Neuronal stem cell (in vitro differentiated cells): ENCODE measurements around the gene CORO1C.
A peak's percentile ranks its signal among the peaks of the same experiment; 100 is the strongest.

Experiments
- DNase-seq: peaks from one replicate; pipeline ENCODE4 v3.0.0-alpha.2; 2013; ENCODE audit warnings: low spot score
- H2AFZ ChIP-seq: one replicate; pipeline ENCODE4 v1.6.1; 2013; ENCODE audit warnings: mild to moderate bottlenecking, low read length, inconsistent platforms
- H2AK5ac ChIP-seq: 2 replicates; pipeline ENCODE4 v1.6.1; 2013; ENCODE audit warnings: low read depth, mild to moderate bottlenecking, inconsistent platforms, low read length, moderate library complexity, mixed read lengths
- H2BK120ac ChIP-seq: 2 replicates; pipeline ENCODE4 v1.6.1; 2013; ENCODE audit warnings: low read depth, mild to moderate bottlenecking, inconsistent platforms, low read length, moderate library complexity, mixed read lengths
- H2BK12ac ChIP-seq: one replicate; pipeline ENCODE4 v1.6.1; 2013; ENCODE audit warnings: low read length, inconsistent platforms
- H2BK15ac ChIP-seq: 2 replicates; pipeline ENCODE4 v1.6.1; 2013; ENCODE audit warnings: mild to moderate bottlenecking, low read length, inconsistent platforms, mixed read lengths
- H2BK5ac ChIP-seq: one replicate; pipeline ENCODE4 v1.6.1; 2013; ENCODE audit warnings: inconsistent platforms, mild to moderate bottlenecking, low read length, moderate library complexity
- H3K14ac ChIP-seq: one replicate; pipeline ENCODE4 v1.6.1; 2013; ENCODE audit warnings: low read length, inconsistent platforms
- H3K18ac ChIP-seq: 2 replicates; pipeline ENCODE4 v1.6.1; 2013; ENCODE audit warnings: low read length, inconsistent platforms
- H3K23ac ChIP-seq: 2 replicates; pipeline ENCODE4 v1.6.1; 2013; ENCODE audit warnings: low read depth, mild to moderate bottlenecking, mixed read lengths, low read length, inconsistent platforms; ENCODE audit not compliant: poor library complexity
- H3K27ac ChIP-seq: replicated peaks from 3 replicates; pipeline ENCODE4 v1.5.1; 2013; ENCODE audit warnings: low read length, inconsistent platforms
- H3K27me3 ChIP-seq, 3 experiments: 2 replicates each; pipeline ENCODE4 v1.6.1; 2013; ENCODE audit warnings: low read length in 3 of 3, mild to moderate bottlenecking in 2 of 3, inconsistent platforms in 1 of 3, low read depth in 1 of 3, mixed read lengths in 1 of 3, moderate library complexity in 1 of 3; ENCODE audit not compliant: control insufficient read depth in 3 of 3, insufficient read depth in 3 of 3
- H3K36me3 ChIP-seq, 2 donors: replicated peaks in 1 of 2; 2 replicates each; pipeline ENCODE4 v1.6.1; 2013; ENCODE audit warnings: low read length in 2 of 2; ENCODE audit not compliant: control insufficient read depth in 2 of 2, insufficient read depth in 2 of 2
- H3K4ac ChIP-seq: 2 replicates; pipeline ENCODE4 v1.6.1; 2013; ENCODE audit warnings: inconsistent platforms, mild to moderate bottlenecking, low read length, moderate library complexity
- H3K4me1 ChIP-seq, 2 donors: 1 replicate in 1 of 2; 2 replicates in 1 of 2; pipeline ENCODE4 v1.6.1; 2013; ENCODE audit warnings: low read length in 2 of 2, low read depth in 1 of 2; ENCODE audit not compliant: control insufficient read depth in 2 of 2, insufficient read depth in 1 of 2
- H3K4me2 ChIP-seq: one replicate; pipeline ENCODE4 v1.6.1; 2013; ENCODE audit warnings: mild to moderate bottlenecking, low read length, inconsistent platforms; ENCODE audit not compliant: insufficient read depth, poor library complexity, severe bottlenecking
- H3K4me3 ChIP-seq, 2 donors: 2 replicates each; pipeline ENCODE4 v1.5.1; 2013; ENCODE audit warnings: low read length in 2 of 2, mild to moderate bottlenecking in 2 of 2, inconsistent platforms in 1 of 2, moderate library complexity in 1 of 2
- H3K79me1 ChIP-seq: one replicate; pipeline ENCODE4 v1.6.1; 2013; ENCODE audit warnings: low read depth, mild to moderate bottlenecking, inconsistent platforms, low read length, moderate library complexity
- H3K9ac ChIP-seq: one replicate; pipeline ENCODE4 v1.6.1; 2013; ENCODE audit warnings: mild to moderate bottlenecking, low read depth, low read length, inconsistent platforms; ENCODE audit not compliant: poor library complexity
- H3K9me3 ChIP-seq, 2 donors: replicated peaks in 1 of 2; 2 replicates each; pipeline versions ENCODE3 to v1.6.1; 2013; ENCODE audit warnings: low read length in 2 of 2, mild to moderate bottlenecking in 2 of 2, inconsistent platforms in 1 of 2, low read depth in 1 of 2, mixed read lengths in 1 of 2, moderate library complexity in 1 of 2; ENCODE audit not compliant: control insufficient read depth in 2 of 2, insufficient read depth in 1 of 2
- H4K8ac ChIP-seq: one replicate; pipeline ENCODE4 v1.6.1; 2013; ENCODE audit warnings: low read depth, mild to moderate bottlenecking, inconsistent platforms, low read length, moderate library complexity
- H4K91ac ChIP-seq: one replicate; pipeline ENCODE4 v1.6.1; 2013; ENCODE audit warnings: low read length, low read depth, mild to moderate bottlenecking, inconsistent platforms; ENCODE audit not compliant: poor library complexity
- WGBS, 2 donors: extraction: QIAGEN DNeasy Blood & Tissue Kit; methylation state at CpG; one replicate each; pipeline ENCODE4 v1.1.7; 2013; ENCODE audit warnings: missing lambda C conversion rate in 2 of 2, mixed read lengths in 1 of 2; ENCODE audit not compliant: insufficient read length in 2 of 2, insufficient replicate concordance in 1 of 2; ENCODE audit errors: extremely low coverage in 2 of 2; 5-methylcytosine and 5-hydroxymethylcytosine counted together

The CORO1C gene

DNA sequence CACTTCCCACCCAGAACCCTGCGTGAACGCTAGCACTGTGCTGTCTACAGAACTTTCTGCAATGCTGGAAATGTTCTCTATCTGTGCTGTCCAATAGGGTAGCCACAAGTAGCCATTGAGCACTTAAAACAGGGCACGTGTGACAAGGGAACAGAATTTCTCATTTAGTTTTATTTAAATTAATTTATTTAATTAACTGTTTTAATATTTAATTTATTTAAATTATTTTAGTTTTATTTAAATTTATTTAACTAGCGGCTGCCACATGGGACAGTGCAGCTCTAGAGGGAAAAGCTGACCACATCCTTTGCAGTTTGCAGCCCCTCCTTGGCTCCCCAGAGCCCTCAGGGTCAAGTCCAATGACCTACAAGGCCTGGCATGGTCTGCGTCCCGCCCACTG, 35.0 kb upstream of the CORO1C start:
- no peak overlapping the region for H3K14ac ChIP-seq
- no peak overlapping the region for H4K91ac ChIP-seq
- H3K4ac ChIP-seq = no peak overlapping the region
- H2BK15ac ChIP-seq = no peak overlapping the region
- H3K27me3 ChIP-seq = no peaks in the 10 kb centered on the region
- H3K9me3 ChIP-seq = no peaks in the 10 kb centered on the region
- no peak overlapping the region for H4K8ac ChIP-seq
- H3K4me1 ChIP-seq = peaks cover 0 to 6% of the 10 kb centered on the region in 2 donors
- no peaks in the 10 kb centered on the region for H3K36me3 ChIP-seq
- no peak overlapping the region for H2BK5ac ChIP-seq
- H3K4me2 ChIP-seq = no peak overlapping the region
- no peak overlapping the region for H2AK5ac ChIP-seq
- DNase-seq = no peak
- H2AFZ ChIP-seq = no peak overlapping the region
- no CpG with 5 or more reads among the region's 6 CpGs for WGBS, 2 donors
- no peak overlapping the region for H2BK12ac ChIP-seq
- no peak overlapping the region for H3K23ac ChIP-seq
- no peaks in the 10 kb centered on the region for H3K79me1 ChIP-seq
- H3K9ac ChIP-seq = no peak overlapping the region
- H3K4me3 ChIP-seq = no peak overlapping the region
- no peak overlapping the region for H3K27ac ChIP-seq
- H2BK120ac ChIP-seq = no peak overlapping the region
- H3K18ac ChIP-seq = no peak overlapping the region

DNA sequence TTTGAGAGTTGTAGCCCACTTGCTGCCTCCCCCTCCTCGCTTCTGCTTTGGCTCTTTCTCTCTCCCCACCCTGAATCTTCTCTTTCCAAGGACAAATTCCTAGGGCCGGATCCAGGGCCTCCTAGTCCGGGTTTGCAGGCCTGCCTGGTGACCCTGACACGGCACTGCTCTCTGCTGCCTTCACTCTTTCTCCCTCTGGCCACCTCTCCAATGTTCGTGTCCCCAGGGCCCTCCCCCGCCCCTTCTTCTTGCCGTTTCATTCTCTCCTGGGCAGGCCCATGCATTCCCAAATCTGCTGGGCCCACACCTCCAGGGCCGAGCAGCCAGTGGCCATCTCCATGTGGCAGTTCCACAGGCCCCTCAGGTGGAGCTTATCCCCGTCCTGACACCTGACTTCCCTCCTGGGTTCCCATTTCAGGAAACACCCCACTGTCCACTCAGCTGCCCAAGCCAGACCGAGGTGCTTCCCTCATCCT, 34.0 kb upstream of the CORO1C start:
- peak overlapping the region; percentile 76 for H2BK12ac ChIP-seq
- H2BK15ac ChIP-seq = peak overlapping the region; percentile 62
- no peak overlapping the region for H3K4ac ChIP-seq
- no peak overlapping the region for H3K14ac ChIP-seq
- H2AK5ac ChIP-seq = no peak overlapping the region
- H2AFZ ChIP-seq = peak overlapping the region; percentile 90
- WGBS, 2 donors = no CpG with 5 or more reads among the region's 10 CpGs
- H3K4me2 ChIP-seq = no peak overlapping the region
- no peaks in the 10 kb centered on the region for H3K36me3 ChIP-seq
- H3K79me1 ChIP-seq = no peaks in the 10 kb centered on the region
- H3K9me3 ChIP-seq = no peaks in the 10 kb centered on the region
- no peak overlapping the region for H3K27ac ChIP-seq
- DNase-seq = no peak
- no peaks in the 10 kb centered on the region for H3K27me3 ChIP-seq
- H2BK5ac ChIP-seq = no peak overlapping the region
- H3K4me1 ChIP-seq = peaks cover 0 to 6% of the 10 kb centered on the region in 2 donors
- no peak overlapping the region for H2BK120ac ChIP-seq
- H4K91ac ChIP-seq = peak overlapping the region; percentile 61
- no peak overlapping the region for H4K8ac ChIP-seq
- H3K4me3 ChIP-seq = no peak overlapping the region
- peak overlapping the region; percentile 12 for H3K23ac ChIP-seq
- H3K9ac ChIP-seq = peak overlapping the region; percentile 15
- peak overlapping the region; percentile 84 for H3K18ac ChIP-seq

DNA sequence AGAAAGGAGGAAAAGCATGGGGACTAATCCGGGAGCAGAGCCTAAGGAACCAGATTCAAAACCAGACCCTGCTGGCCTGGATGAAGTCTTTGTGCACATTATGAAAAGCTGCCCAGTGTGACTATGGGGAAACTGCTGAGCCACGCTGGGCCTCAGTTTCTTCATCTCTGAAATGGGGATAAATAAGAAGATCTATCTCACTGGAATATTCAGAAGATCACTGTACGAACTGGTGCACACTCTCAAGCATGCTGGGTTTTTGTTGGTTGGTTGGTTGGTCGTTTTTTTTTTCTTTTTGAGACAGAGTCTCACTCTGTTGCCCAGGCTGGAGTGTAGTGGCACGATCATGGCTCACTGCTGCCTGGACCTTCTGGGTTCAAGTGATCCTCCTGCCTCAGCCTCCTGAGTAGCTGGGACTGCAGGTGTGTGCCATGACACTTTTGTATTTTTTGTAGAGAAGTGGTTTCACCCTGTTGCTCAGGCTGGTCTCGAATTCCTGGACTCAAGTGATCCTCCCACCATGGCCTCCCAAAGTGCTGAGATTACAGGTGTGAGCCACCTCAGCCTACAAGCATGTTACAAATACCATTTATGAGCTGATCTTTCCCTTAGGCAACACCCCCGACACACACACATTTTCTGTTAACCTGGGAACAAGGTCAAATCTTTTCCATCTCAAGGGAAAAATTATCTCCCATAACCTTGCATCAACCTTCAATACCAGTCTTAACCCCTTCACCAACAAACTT, 33.4 kb upstream of the CORO1C start:
- Histone ChIP-seq H3K4me1 (peaks cover 0 to 6% of the 10 kb centered on the region in 2 donors), H2BK12ac (no peak overlapping the region), H2BK15ac (no peak overlapping the region), H3K18ac (no peak overlapping the region), H3K27me3 (no peaks in the 10 kb centered on the region), H4K91ac (no peak overlapping the region), H3K4me3 (no peak overlapping the region), H3K9ac (no peak overlapping the region), H2BK120ac (no peak overlapping the region), H2BK5ac (no peak overlapping the region), H3K23ac (no peak overlapping the region), H3K9me3 (no peaks in the 10 kb centered on the region), H3K79me1 (no peaks in the 10 kb centered on the region), H3K27ac (no peak overlapping the region), H2AK5ac (no peak overlapping the region), H3K4ac (no peak overlapping the region), H3K4me2 (no peak overlapping the region), H4K8ac (no peak overlapping the region), H3K14ac (no peak overlapping the region), H2AFZ (peak overlapping the region; percentile 90), H3K36me3 (no peaks in the 10 kb centered on the region)
- WGBS, 2 donors = no CpG with 5 or more reads among the region's 7 CpGs
- DNase-seq = no peak

DNA sequence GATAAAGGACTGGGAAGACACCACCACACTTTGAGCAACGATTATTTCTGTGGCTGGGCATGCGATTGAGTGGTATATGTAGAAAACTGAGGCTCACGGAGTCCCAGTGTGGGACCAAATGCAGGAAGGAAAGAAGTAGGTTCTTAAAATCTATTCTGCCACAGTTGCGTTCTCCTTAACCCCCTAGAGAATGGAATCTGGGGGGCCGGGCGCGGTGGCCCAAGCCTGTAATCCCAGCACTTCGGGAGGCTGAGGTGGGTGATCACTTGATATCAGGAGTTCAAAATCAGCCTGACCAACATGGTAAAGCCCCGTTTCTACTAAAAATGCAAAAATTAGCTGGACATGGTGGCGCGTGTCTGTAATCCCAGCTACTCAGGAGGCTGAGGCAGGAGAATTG, 29.9 kb upstream of the CORO1C start:
- Histone ChIP-seq H3K14ac (no peak overlapping the region), H4K8ac (no peak overlapping the region), H3K4ac (no peak overlapping the region), H3K27ac (no peak overlapping the region), H2BK120ac (no peak overlapping the region), H3K4me1 (peaks cover 0 to 1% of the 10 kb centered on the region in 2 donors), H3K9ac (no peak overlapping the region), H3K23ac (no peak overlapping the region), H2BK12ac (no peak overlapping the region), H2BK5ac (no peak overlapping the region), H2BK15ac (no peak overlapping the region), H2AK5ac (no peak overlapping the region), H4K91ac (no peak overlapping the region), H3K18ac (no peak overlapping the region), H3K27me3 (no peaks in the 10 kb centered on the region), H3K4me3 (no peak overlapping the region), H2AFZ (no peak overlapping the region), H3K79me1 (no peaks in the 10 kb centered on the region), H3K4me2 (no peak overlapping the region), H3K36me3 (no peaks in the 10 kb centered on the region), H3K9me3 (no peaks in the 10 kb centered on the region)
- no CpG with 5 or more reads among the region's 11 CpGs for WGBS, 2 donors
- DNase-seq = no peak
